ENCODE measurements around the gene NCLN.
A peak's percentile ranks its signal among the peaks of the same experiment; 100 is the strongest.
"Not testable (repeated sequence)": the region's sequence is repeated elsewhere in the genome, so short reads cannot be mapped to it uniquely, and the experiment has no call there.

Gene NCLN

GRCh38 chr19:3198901-3199700, 13.4 kb downstream of the NCLN start:
- DNase-seq, result no peak

- no peak for DNase-seq
Measured at GRCh38 chr19:3201072-3201700, 15.5 kb downstream of the NCLN start.

- DNase-seq, result no peak
Measured at GRCh38 chr19:3201911-3202310, 16.2 kb downstream of the NCLN start.

DNA sequence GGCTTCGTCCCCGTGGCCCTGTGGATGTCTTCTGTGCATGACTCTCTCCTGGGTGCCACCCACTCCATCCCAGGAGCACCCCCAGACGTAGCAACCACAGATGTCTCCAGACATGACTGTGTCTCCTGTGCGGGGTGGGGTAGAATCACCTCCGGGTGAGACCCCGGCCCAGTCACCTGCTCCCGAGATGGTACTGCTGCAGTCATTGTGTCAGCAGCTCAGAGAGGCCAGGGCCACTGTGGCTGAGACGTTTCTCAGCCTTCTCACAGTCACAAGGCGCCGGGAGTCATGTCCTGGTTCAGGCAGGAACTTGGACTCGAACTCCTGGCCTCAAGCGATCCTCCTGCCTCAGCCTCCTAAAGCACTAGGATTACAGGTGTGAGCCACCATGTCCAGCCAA, 16.6 kb downstream of the NCLN start:
- DNase-seq, result no peak

DNA sequence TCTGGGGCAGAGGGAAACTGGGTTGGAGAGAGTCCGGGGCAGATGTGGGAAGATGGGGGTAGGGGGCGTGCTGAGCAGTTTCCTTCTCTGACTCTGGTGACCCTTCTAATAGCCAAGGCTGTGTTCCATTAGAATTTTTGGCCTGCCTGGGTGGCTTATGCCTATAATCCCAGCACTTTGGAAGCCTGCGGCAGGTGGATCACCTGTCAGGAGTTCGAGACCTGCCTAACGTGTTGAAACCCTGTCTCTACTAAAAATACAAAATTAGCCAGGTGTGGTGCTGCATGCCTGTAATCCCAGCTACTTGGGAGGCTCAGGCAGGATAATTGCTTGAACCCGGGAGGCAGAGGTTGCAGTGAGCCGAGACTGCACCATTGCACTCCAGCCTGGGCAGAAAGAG, 17.2 kb downstream of the NCLN start:
- DNase-seq, result not testable (repeated sequence)

- no peak for DNase-seq
Measured at GRCh38 chr19:3203805-3204645, 18.3 kb downstream of the NCLN start.

DNA sequence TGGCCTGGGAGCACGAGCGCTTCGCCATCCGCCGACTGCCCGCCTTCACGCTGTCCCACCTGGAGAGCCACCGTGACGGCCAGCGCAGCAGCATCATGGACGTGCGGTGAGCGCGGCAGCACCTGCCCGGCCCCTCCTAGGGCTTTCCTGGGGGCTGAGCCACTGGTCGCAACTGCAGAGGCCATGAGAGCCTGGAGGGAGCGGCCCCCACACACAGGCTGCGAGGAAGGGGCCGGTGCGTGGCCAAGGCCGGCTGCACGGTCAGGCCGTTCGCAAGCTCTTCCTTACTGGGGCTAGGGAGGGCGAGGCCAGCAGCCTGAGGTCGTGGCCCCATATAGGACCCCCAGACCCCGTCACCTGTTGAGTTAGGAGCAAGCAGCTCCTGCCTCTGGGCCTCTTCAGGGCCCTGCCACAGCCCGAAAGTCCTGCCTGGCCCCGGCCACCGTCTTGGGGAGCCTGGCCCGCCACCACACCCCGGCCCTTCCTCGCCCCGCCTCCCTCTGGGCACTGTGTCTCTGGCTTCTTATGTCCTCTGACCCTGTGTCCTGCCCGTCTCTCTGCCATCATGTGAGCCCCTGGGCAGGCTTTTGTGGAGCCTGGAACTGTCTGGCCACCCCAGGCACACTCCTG, 19.0 kb downstream of the NCLN start:
- no peak for DNase-seq

DNA sequence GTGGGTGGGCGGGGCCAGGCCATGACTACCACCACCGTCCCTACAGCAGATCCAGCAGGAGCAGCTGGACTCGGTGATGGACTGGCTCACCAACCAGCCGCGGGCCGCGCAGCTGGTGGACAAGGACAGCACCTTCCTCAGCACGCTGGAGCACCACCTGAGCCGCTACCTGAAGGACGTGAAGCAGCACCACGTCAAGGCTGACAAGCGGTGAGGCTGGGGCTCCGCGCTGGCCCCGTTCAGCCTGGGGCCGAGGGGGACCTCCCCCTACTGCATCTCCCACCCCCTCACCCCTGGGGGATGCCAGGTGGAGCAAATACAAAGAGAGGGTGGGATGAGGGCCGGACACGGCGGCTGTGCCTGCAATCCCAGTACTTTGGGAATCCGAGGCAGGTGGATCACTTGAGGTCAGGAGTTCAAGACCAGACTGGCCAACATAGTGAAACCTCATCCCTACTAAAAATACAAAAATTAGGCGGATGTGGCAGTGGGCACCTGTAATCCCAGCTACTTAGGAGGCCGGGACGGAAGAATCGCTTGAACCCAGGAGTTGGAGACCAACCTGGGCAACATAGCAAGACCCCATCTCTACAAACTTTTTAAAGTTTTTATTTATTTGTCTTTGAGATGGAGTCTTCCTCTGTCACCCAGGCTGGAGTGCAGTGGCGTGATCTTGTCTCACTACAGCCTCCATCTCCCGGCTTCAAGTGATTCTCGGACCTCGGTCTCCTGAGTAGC, 20.7 kb downstream of the NCLN start:
- no peak for DNase-seq

DNA sequence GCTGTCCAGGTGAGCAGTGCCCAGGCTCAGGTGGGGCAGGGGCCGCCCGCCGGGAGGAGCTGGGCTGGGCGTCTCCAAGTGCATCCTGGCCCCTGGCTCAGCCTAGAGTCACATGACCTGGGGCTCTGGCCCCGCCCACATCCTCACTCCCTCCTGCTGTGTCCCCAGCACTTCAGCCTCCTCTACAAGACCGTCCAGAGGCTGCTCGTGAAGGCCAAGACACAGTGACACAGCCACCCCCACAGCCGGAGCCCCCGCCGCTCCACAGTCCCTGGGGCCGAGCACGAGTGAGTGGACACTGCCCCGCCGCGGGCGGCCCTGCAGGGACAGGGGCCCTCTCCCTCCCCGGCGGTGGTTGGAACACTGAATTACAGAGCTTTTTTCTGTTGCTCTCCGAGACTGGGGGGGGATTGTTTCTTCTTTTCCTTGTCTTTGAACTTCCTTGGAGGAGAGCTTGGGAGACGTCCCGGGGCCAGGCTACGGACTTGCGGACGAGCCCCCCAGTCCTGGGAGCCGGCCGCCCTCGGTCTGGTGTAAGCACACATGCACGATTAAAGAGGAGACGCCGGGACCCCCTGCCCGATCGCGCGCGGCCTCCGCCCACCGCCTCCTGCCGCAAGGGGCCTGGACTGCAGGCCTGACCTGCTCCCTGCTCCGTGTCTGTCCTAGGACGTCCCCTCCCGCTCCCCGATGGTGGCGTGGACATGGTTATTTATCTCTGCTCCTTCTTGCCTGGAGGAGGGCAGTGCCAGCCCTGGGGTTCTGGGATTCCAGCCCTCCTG, 21.9 kb downstream of the NCLN start:
- DNase-seq, result no peak

DNA sequence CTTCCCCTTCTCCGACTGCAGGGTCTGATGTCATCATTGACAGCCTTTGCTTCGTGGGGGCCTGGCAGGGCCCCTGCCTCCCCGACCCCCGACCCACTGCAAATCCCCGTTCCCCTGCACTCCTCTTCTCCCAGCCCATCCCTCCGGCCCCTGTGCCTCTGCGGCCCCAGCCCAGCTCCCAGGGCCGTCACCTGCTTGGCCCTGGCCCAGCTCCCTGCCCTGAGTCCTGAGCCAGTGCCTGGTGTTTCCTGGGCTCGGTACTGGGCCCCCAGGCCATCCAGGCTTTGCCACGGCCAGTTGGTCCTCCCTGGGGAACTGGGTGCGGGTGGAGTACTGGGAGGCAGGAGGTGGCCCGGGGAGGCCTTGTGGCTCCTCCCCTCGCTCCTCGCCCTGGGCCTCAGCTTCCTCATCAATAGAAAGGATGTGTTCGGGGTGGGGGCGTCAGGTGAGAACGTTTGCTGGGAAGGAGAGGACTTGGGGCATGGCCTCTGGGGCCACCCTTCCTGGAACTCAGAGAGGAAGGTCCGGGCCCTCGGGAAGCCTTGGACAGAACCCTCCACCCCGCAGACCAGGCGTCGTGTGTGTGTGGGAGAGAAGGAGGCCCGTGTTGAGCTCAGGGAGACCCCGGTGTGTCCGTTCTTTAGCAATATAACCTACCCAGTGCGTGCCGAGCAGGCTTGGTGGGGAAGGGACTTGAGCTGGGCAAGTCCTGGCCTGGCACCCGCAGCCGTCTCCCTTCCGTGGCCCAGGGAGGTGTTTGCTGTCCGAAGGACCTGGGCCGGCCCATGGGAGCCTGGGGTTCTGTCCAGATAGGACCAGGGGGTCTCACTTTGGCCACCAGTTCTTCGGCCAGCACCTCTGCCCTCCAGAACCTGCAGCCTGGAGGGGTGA, 22.8 kb downstream of the NCLN start:
- DNase-seq, result no peak

DNA sequence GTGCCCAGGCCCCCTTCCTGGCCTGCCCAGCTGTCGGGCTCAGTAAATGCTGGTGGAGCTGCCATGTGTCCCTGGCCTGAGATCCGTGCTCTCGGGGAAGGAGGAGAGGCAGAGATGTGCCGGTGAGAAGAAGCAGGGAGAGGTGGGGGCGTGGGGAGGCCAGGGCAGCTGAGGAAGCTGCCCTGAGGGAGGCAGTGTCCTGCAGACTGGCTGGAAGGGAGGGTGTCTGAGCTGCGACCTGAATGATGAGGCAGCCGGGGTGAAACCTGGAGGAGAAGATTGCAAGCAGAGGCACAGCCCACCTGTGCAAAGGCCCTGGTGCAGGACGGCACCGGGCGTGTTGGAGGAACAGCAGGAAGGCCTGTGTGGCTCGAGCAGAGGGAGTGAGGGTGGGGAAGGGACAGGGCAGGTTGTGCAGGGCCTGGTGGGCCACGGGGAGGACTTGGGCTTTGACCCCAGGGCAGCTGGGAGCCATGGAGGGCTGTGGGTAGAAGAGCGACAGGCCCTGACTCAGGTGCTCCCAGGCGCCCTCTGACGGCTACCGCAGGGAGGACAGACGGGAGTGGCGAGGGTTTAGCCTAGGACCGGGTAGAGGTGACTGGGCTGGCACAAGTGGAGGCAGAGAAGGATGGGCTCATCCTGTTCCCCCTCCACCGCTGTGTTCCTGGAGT, 24.8 kb downstream of the NCLN start:
- DNase-seq, result peak in 2 of 14 donors; percentile 5 to 20

GRCh38 chr19:3211191-3211590, 25.5 kb downstream of the NCLN start:
- no peak for DNase-seq

- no peak for DNase-seq
Measured at GRCh38 chr19:3213159-3213558, 27.4 kb downstream of the NCLN start.

DNA sequence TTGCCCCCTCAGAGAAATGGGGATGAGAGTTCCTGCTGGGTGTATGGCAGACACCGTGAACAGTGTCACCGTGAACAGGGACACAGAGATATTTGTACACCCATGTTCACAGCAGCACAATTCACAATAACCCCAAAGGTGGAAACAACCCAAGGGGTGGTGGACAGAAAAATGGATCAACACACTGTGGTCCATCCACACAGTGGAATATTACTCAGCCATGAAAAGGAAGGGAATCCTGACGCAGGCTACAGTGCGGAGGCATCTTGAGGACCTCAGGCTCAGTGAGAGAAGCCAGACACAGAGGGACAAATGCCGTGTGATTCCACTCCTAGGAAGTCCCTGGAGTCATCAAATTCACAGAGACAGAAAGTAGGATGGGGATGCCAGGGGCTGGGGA, 31.1 kb downstream of the NCLN start:
- no peak for DNase-seq

DNA sequence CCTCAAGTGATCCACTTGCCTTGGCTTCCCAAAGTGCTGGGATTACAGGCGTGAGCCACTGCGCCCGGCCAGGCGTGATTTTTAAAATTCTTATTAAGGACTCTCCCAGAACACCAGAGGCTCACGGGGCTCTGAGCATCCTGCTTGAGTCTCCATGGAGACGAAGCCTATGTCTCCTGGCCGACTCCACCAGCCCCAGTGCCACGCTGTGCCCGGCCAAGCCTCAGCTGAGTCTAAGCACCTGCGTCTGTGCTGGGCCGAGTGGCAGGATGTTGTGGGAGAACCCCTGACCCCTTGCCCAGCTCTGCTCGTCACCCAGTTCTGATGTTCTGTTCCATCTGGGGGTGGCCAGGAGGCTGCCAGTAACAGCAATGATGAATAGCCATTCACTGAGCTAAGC, 34.8 kb downstream of the NCLN start:
- DNase-seq, result no peak

GRCh38 chr19:3221576-3221975, 35.8 kb downstream of the NCLN start:
- DNase-seq, result not testable (repeated sequence)

DNA sequence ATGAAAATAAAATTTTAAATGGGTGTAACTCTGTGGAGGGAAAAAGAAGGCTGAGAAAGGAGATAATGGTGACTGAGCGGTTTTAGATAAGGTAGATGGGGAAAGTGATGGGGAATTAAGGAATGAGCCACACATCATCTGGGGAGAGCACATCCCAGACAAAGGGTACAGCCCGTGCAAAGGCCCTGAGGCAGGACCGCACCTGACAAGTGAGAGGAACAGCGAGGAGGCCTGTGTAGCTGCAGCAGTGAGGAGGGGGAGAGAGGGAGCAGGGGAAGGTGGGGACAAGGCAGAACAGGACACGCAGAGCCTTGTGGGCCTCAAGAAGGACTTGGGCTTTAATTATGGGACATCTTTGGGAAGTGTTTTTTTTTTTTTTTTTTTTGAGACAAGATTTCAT, 37.0 kb downstream of the NCLN start:
- no peak for DNase-seq

DNA sequence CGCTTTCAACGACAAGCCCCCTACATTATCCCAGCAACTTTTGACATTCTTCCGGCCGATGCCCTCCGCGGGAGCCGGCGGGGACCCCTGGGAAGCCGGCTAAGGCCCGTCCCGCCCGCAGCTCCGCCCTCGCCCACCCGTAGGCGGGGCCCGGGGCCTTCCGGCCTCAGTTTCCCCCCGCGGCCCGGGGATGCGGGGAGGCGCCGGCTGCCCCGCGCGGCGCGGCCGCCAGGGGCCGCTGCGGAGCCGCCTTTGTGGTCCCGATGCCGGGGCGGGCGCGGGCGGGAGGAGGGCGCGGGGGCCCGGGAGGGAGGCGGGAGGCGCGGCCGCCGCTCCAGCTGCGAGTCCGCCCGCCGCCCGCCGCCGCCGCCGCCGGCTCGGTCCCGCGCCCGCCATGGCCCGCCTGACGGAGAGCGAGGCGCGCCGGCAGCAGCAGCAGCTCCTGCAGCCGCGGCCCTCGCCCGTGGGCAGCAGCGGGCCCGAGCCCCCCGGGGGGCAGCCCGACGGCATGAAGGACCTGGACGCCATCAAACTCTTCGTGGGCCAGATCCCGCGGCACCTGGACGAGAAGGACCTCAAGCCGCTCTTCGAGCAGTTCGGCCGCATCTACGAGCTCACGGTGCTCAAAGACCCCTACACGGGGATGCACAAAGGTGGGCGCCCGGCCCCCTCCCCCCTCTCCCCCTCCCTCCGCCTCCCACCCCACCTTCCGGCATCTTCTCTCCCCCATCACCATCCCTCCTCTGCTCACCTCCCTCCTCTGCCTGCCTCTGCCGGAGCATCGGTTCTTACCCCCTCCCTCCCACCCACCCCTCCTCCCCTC, 38.8 kb downstream of the NCLN start, which contains the start of gene CELF5:
CELF5 (plus strand) TSS at position 316 of the 823 bp plus-strand sequence; CDS start at position 395, 79 bp downstream.
- peak in 4 of 14 donors; percentile 5 to 55 (median 28) for DNase-seq

DNA sequence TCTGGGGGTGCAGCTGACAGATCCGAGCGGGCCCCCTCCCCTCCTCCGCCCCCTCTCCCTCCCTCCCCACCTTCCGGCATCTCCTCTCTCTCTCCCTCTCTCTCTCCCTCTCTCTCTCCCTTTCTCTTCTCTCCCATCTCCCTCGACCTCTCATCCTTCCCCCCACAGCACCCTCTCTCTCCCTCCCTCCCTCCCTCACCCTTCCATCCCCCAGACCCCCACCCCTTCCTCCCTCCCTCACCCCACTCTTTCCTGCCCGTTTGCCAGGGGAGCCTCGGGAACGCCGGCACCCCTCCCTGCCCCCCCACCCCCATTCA, 39.4 kb downstream of the NCLN start:
- peak in 1 of 14 donors; percentile 39 for DNase-seq
